NCI-H1092 (cell line): ENCODE results near the gene ZNF391.
"Not testable (repeated sequence)": the region's sequence is repeated elsewhere in the genome, so short reads cannot be mapped to it uniquely, and the experiment has no call there.

Experiments used
- DNase-seq: peaks from one replicate; lab custom pipeline; 2025; lab: John Stamatoyannopoulos, UW

Gene ZNF391

GRCh38 chr6:27422651-27423332 lies 34.2 kb downstream of the ZNF391 start:
- DNase-seq: no peak

- not testable (repeated sequence) for DNase-seq
These were observed 36.3 kb downstream of the ZNF391 start for GRCh38 chr6:27424851-27425250.

- no peak for DNase-seq
These were observed 37.6 kb downstream of the ZNF391 start for GRCh38 chr6:27426045-27426620.

GRCh38 chr6:27428502-27428901 lies 39.9 kb downstream of the ZNF391 start:
- no peak for DNase-seq

DNA sequence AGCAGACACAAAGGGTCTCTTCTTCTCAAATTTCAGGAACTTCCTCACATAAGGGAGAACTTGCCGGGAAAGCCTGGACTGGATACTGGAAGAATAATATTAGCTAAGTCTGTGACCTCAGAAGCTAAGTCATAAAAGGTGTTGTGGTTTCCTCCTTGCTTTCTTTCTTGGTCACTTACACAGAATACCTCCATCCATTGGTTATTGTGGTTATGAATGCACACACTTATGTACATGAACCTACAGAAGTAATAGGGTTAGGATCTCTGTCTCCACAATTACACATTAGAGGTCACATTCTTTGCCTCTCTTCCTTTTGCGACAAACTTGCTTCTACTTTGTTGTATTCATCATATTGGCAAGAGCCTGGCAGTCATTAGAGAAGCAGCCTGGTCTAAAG lies 40.4 kb downstream of the ZNF391 start:
- no peak for DNase-seq

- DNase-seq: no peak
These were observed 45.2 kb downstream of the ZNF391 start for GRCh38 chr6:27433714-27434113.

- no peak for DNase-seq
These were observed 50.8 kb downstream of the ZNF391 start for GRCh38 chr6:27439371-27439770.

- DNase-seq: no peak
These were observed 52.4 kb downstream of the ZNF391 start for GRCh38 chr6:27441001-27441400.

GRCh38 chr6:27442932-27443331 lies 54.4 kb downstream of the ZNF391 start:
- DNase-seq: no peak

DNA sequence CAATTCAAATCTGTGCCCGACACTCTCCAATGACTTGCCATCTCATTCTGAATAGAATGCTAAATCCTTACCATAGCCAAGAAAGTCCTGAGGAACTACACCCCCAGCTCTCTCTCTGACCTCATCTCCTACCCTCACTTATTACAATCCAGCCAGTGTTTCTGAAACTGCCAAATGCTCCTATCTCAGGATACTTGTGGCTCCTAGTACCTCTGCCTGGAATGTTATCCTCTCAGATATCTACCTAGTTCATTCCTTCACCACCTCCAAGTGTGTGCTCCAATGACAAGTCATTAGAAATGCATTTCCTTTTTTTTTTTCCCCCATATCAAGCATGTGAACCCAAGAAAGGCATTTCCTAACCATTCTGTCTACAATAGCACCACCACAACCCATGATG lies 59.9 kb downstream of the ZNF391 start:
- no peak for DNase-seq

DNA sequence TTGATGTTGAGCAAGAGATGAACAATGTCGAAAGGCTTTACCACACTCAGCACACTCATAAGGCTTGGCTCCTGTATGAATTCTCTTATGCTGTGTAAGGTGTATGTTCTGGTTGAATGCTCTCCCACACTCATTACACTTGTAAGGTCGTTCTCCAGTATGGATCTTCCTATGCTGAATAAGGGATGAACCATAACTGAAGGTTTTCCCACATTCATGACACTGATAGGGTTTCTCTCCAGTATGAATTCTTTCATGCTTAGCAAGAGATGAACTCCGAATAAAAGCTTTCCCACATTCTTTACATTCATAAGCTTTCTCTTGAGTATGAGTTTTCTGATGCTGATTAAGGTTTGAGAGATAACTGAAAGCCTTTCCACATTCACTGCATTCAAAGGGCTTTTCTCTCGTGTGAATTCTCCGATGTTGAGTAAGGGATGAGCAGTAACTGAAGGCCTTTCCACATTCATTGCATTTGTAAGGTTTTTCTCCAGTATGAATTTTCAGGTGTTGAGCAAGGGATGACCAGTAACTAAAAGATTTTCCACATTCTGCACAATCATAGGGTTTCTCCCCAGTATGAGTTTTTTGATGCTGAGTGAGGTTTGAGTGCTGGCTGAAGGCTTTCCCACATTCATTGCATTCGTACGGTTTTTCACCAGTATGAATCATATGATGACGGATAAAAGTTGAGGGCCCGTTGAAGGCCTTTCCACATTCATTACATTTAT lies 63.3 kb downstream of the ZNF391 start:
- DNase-seq: no peak

GRCh38 chr6:27452496-27452897 lies 63.9 kb downstream of the ZNF391 start:
- DNase-seq: no peak
